Glutamatergic neuron (in vitro differentiated cells): Measurements from ENCODE around the gene EDA. TPM values are rescaled to one million over a fixed set of nuclear protein-coding genes. Genes with fewer than 3 reads are reported as not detected.

ENCODE experiments used
- DNase-seq: peaks from one replicate; pipeline ENCODE4 v3.0.0; 2022
- H3K27ac Mint-ChIP-seq: one replicate; pipeline ENCODE4 v1.8.0; 2020; ENCODE audit warnings: mild to moderate bottlenecking, mixed read lengths, inconsistent platforms; ENCODE audit not compliant: unreplicated experiment
- H3K27me3 Mint-ChIP-seq: one replicate; pipeline ENCODE4 v1.8.0; 2020; ENCODE audit warnings: mild to moderate bottlenecking, moderate library complexity, mixed read lengths, inconsistent platforms; ENCODE audit not compliant: unreplicated experiment
- H3K36me3 Mint-ChIP-seq: one replicate; pipeline ENCODE4 v1.8.0; 2020; ENCODE audit warnings: mild to moderate bottlenecking, mixed read lengths, inconsistent platforms; ENCODE audit not compliant: unreplicated experiment
- H3K4me1 Mint-ChIP-seq: one replicate; pipeline ENCODE4 v1.8.0; 2020; ENCODE audit warnings: mild to moderate bottlenecking, low read depth, mixed read lengths, inconsistent platforms; ENCODE audit not compliant: unreplicated experiment
- H3K4me3 Mint-ChIP-seq: one replicate; pipeline ENCODE4 v1.8.0; 2020; ENCODE audit warnings: mild to moderate bottlenecking, mixed read lengths, inconsistent platforms; ENCODE audit not compliant: unreplicated experiment
- H3K9me3 Mint-ChIP-seq: one replicate; pipeline ENCODE4 v1.8.0; 2020; ENCODE audit warnings: mild to moderate bottlenecking, moderate library complexity, mixed read lengths, inconsistent platforms; ENCODE audit not compliant: unreplicated experiment
- total RNA-seq: library from RNA; stranded (reverse); fragmentation: NEBNext Ultra II Directional; extraction: Animal tissue kit (Norgen Biotek cat#: 25700); gene quantifications from one replicate; pipeline ENCODE4 v1.2.1, GENCODE V29; 2021; ENCODE audit not compliant: unreplicated experiment
- TF ChIP-seq, protein P1 (sequence below): fragments of 200-600 bp; sonication (generic); IDR thresholded peaks from one replicate; pipeline ENCODE4 v1.5.0; 2021; ENCODE audit not compliant: partially characterized antibody, unreplicated experiment

EDA gene
- total RNA-seq, 1 donor from 2014 or later, result 1.7 TPM

DNA sequence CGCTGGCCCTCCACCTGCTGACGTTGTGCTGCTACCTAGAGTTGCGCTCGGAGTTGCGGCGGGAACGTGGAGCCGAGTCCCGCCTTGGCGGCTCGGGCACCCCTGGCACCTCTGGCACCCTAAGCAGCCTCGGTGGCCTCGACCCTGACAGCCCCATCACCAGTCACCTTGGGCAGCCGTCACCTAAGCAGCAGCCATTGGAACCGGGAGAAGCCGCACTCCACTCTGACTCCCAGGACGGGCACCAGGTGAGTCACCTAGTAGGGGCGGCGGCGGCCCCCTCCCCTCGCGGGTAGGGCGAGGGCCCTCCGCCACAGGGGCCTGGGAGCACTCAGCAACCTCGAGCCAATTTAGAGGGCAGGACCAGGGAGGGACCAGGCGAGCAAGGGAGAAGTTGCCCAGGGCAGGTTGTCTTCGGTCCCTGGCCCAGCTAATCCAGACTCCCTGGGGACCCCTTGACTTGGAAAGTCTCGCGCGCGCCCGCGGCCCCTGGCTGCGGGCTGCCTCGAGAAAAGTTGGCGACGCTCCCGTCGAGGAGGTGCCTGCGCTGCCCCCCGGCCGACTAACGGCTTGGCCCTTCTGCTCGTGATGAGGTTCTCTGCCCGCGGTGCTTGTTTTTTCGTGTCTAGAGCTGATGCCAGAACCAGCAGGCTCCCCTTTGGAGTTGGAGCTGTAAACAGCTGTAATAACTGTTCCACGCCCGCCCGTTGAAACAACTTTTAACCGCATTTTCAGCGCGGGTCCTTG lies 717 bp downstream of the EDA start:
- Mint-ChIP-seq H3K27ac (no peak overlapping the region), H3K36me3 (no peaks in the 10 kb centered on the region), H3K27me3 (peaks cover 1% of the 10 kb centered on the region), H3K4me3 (peak overlapping the region; percentile 82), H3K9me3 (peaks cover 2% of the 10 kb centered on the region), H3K4me1 (peaks cover 8% of the 10 kb centered on the region)
- TF ChIP-seq, protein P1, sequence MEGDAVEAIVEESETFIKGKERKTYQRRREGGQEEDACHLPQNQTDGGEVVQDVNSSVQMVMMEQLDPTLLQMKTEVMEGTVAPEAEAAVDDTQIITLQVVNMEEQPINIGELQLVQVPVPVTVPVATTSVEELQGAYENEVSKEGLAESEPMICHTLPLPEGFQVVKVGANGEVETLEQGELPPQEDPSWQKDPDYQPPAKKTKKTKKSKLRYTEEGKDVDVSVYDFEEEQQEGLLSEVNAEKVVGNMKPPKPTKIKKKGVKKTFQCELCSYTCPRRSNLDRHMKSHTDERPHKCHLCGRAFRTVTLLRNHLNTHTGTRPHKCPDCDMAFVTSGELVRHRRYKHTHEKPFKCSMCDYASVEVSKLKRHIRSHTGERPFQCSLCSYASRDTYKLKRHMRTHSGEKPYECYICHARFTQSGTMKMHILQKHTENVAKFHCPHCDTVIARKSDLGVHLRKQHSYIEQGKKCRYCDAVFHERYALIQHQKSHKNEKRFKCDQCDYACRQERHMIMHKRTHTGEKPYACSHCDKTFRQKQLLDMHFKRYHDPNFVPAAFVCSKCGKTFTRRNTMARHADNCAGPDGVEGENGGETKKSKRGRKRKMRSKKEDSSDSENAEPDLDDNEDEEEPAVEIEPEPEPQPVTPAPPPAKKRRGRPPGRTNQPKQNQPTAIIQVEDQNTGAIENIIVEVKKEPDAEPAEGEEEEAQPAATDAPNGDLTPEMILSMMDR, result no peak
- peak; percentile 11 for DNase-seq

DNA sequence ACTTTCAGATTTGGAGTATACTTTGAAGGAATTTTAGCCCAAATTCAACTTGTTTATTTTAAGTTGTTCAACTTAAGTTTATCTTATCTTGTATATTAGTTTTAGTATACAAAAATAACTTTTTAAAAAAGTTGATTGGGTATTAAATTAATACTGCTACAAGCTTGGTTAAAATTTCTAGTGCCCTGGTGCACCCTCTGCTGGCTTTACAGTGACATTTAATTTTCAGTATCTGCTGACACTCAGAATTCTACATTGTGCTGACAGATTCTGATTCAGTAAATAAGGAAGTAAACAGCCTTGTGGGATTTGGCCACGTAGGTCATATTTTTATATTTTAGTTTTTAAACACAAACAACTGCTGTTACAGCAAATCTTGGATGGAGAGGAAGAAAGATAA lies 2.9 kb downstream of the EDA start:
- TF ChIP-seq, protein P1, result peak; percentile 25
- no peak overlapping the region for H3K27ac Mint-ChIP-seq

DNA sequence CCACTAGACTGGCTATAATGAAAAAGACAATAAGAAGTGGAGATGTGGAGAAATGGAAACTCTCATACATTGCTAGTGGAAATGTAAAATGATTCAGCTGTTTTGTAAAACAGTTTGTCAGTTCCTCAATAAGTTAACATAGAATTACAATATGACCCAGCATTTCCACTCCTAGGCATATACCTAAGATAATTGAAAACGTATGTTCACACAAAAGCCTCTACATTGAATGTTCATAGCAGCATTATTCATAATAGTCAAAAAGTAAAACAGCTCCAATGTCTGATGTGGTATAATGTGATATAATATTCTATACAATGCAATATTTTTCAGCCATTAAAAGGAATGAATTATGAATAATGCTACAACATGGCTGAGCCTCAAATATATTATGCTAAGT lies 10.2 kb downstream of the EDA start:
- TF ChIP-seq, protein P1, result no peak
- Mint-ChIP-seq H3K9me3 (no peaks in the 10 kb centered on the region), H3K4me3 (no peak overlapping the region), H3K27me3 (no peaks in the 10 kb centered on the region), H3K4me1 (no peaks in the 10 kb centered on the region), H3K27ac (no peak overlapping the region), H3K36me3 (peaks cover 4% of the 10 kb centered on the region)
- DNase-seq, result no peak

More for the DNA sequence above, 2.9 kb downstream of the EDA start:
- Mint-ChIP-seq H3K27me3 (peaks cover 1% of the 10 kb centered on the region), H3K36me3 (peaks cover 4% of the 10 kb centered on the region), H3K4me3 (no peak overlapping the region), H3K4me1 (peaks cover 8% of the 10 kb centered on the region), H3K9me3 (peaks cover 2% of the 10 kb centered on the region)
- no peak for DNase-seq

DNA sequence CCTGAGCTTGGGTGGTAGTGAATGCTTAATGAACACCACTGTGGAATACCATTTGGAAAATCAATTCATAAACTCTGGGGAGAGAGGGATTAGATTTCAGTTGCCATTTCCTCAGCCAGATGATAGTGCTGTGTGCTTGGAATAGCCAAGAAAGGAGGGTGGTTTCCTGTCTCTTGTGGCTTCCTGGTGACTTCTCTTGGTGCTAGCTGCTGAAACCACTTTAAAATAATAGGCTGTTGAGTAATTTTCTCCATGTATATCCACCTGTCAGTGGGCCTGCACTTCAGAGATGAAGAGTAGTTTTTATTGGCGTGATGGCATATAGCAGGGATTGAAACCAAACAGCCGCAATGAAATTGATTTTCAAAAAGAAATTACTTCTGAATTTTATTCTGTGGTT lies 11.8 kb downstream of the EDA start:
- Mint-ChIP-seq H3K27ac (no peak overlapping the region), H3K36me3 (peaks cover 4% of the 10 kb centered on the region), H3K27me3 (no peaks in the 10 kb centered on the region), H3K4me1 (no peaks in the 10 kb centered on the region), H3K9me3 (peaks cover 2% of the 10 kb centered on the region), H3K4me3 (no peak overlapping the region)
- TF ChIP-seq, protein P1, result no peak
- no peak for DNase-seq

DNA sequence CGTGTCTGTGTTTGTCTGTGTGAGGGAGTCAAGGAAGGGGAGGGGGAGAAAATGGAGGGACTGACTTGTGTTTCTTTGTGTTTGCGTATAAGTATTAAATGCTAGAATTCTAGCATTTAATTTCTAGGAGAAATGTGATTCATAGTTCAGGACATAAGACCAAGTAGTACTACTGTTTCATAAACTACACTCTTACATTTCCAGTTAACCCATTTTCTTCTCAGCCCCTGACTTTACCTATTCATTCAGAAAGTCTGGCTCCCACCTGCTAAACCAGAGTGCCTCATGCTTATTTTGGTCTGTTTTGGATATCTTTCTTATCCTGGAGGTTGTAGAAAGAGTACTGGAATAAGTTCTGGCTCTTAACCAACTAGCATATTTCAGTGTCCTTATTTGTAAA lies 14.2 kb downstream of the EDA start:
- no peaks in the 10 kb centered on the region for H3K27me3 Mint-ChIP-seq
- no peak overlapping the region for H3K4me3 Mint-ChIP-seq
- TF ChIP-seq, protein P1, result no peak
- H3K4me1 Mint-ChIP-seq, result no peaks in the 10 kb centered on the region
- no peaks in the 10 kb centered on the region for H3K36me3 Mint-ChIP-seq
- DNase-seq, result no peak
- H3K9me3 Mint-ChIP-seq, result peaks cover 2% of the 10 kb centered on the region
- no peak overlapping the region for H3K27ac Mint-ChIP-seq
